HepG2 (cell line): Measurements from ENCODE around the gene HIBADH. TPM values are rescaled to one million over a fixed set of nuclear protein-coding genes. Genes with fewer than 3 reads are reported as not detected.

Experiments used
- AGO2 ChIP-seq: fragments of 200-400 bp; formaldehyde crosslinking; optimal IDR thresholded peaks from 2 replicates; pipeline ENCODE3; 2017; ENCODE audit warnings: mild to moderate bottlenecking, low read depth, low read length, moderate library complexity
- DPF2 ChIP-seq: sonication (generic); formaldehyde crosslinking; IDR thresholded peaks from 2 replicates; pipeline ENCODE4 v1.4.0; 2020; ENCODE audit warnings: mild to moderate bottlenecking, low read depth, missing genetic modification reagents, borderline replicate concordance
- ELK4 ChIP-seq: sonication (generic); formaldehyde crosslinking; IDR thresholded peaks from 2 replicates; pipeline ENCODE4 v1.9.0; 2021; ENCODE audit warnings: missing genetic modification reagents, borderline replicate concordance
- KAT7 ChIP-seq: IDR thresholded peaks from 2 replicates; pipeline ENCODE4 v1.6.1; 2018; ENCODE audit warnings: borderline replicate concordance, missing compliant biosample characterization
- KLF6 ChIP-seq: IDR thresholded peaks from 2 replicates; pipeline ENCODE4 v1.8.0; 2016; ENCODE audit warnings: missing biosample characterization, missing genetic modification reagents
- PPARG ChIP-seq: conservative IDR thresholded peaks from 2 replicates; pipeline ENCODE4 v1.6.1; 2016; ENCODE audit warnings: missing biosample characterization, missing genetic modification reagents
- RAD21 ChIP-seq: fragments of 450-650 bp; formaldehyde crosslinking; IDR thresholded peaks from 2 replicates; pipeline ENCODE4 v1.5.0; 2020; ENCODE audit warnings: mild to moderate bottlenecking
- SETDB1 ChIP-seq: sonication (generic); formaldehyde crosslinking; IDR thresholded peaks from 2 replicates; pipeline ENCODE4 v1.5.1; 2020; ENCODE audit warnings: missing genetic modification reagents, mild to moderate bottlenecking, borderline replicate concordance
- TRIM24 ChIP-seq: sonication (generic); formaldehyde crosslinking; IDR thresholded peaks from 2 replicates; pipeline ENCODE4 v1.8.0; 2022; ENCODE audit warnings: mild to moderate bottlenecking, missing genetic modification reagents
- U2AF2 ChIP-seq: fragments of 200-400 bp; formaldehyde crosslinking; IDR thresholded peaks from 2 replicates; pipeline ENCODE4 v1.6.1; 2017; ENCODE audit warnings: low read depth, mild to moderate bottlenecking, low read length
- ZBTB4 ChIP-seq: sonication (generic); formaldehyde crosslinking; IDR thresholded peaks from 2 replicates; pipeline ENCODE4 v1.4.0; 2020; ENCODE audit warnings: missing genetic modification reagents, mild to moderate bottlenecking, borderline replicate concordance
- ZNF431 ChIP-seq: sonication (generic); formaldehyde crosslinking; IDR thresholded peaks from 2 replicates; pipeline ENCODE4 v1.9.0; 2022; ENCODE audit warnings: missing genetic modification reagents, low read depth, mild to moderate bottlenecking, borderline replicate concordance
- ZNF44 ChIP-seq: sonication (generic); formaldehyde crosslinking; IDR thresholded peaks from 2 replicates; pipeline ENCODE4 v1.5.1; 2020; ENCODE audit warnings: mild to moderate bottlenecking, missing genetic modification reagents
- ZNF460 ChIP-seq: sonication (generic); formaldehyde crosslinking; IDR thresholded peaks from 2 replicates; pipeline ENCODE4 v1.5.1; 2020; ENCODE audit warnings: missing genetic modification reagents, mild to moderate bottlenecking, borderline replicate concordance
- ZNF572 ChIP-seq: sonication (generic); formaldehyde crosslinking; IDR thresholded peaks from 2 replicates; pipeline ENCODE4 v1.5.1; 2020; ENCODE audit warnings: mild to moderate bottlenecking, missing genetic modification reagents
- ZNF589 ChIP-seq: sonication (generic); formaldehyde crosslinking; conservative IDR thresholded peaks from 2 replicates; pipeline ENCODE4 v1.8.0; 2022; ENCODE audit warnings: mild to moderate bottlenecking, moderate library complexity, missing genetic modification reagents
- polyA plus RNA-seq, 8 experiments: library from polyadenylated mRNA; depleted of rRNA in 3 of 8; stranded (reverse) in 7 of 8; unstranded in 1 of 8; fragments of >200 nt; fragmentation: Illumina TruSeq in 4 of 8; extraction: Trizol in 4 of 8; gene quantifications; 2 replicates each; pipeline versions ENCODE4 v1.2.1 to v1.2.3, GENCODE V29; 2011 to 2016; ENCODE audit warnings: low read depth in 4 of 8, missing spikeins in 1 of 8, mixed read lengths in 1 of 8; ENCODE audit not compliant: insufficient read depth in 1 of 8
- total RNA-seq, 5 experiments: library from RNA; depleted of rRNA; stranded (reverse); fragments of >200 nt; fragmentation: Illumina TruSeq; extraction: Trizol; gene quantifications; 2 replicates each; pipeline ENCODE4 v1.2.3, GENCODE V29; 2016; ENCODE audit warnings: low read depth in 1 of 5
- TF ChIP-seq, protein P1 (sequence below): sonication (generic); formaldehyde crosslinking; IDR thresholded peaks from 2 replicates; pipeline ENCODE4 v1.4.0; 2020; ENCODE audit warnings: missing genetic modification reagents, borderline replicate concordance
- TF ChIP-seq, protein P2 (sequence below): IDR thresholded peaks from 2 replicates; pipeline ENCODE4 v1.6.1; 2016; ENCODE audit warnings: missing compliant biosample characterization, missing genetic modification reagents, borderline replicate concordance

The HIBADH gene
- total and polyA plus RNA-seq, 2 of the 13 experiments (the other 11 are each of a cell fraction or from before 2014, with no cell fraction given): 49.9 to 59.5 TPM

GRCh38 chr7:27662490-27663205 lies at the start of gene HIBADH (continued):
- TF ChIP-seq AGO2: peak; percentile 72
- TF ChIP-seq ZNF572 (CRISPR knock-in tag): no peak
- TF ChIP-seq ZNF589 (CRISPR knock-in tag): no peak
- TF ChIP-seq RAD21: no peak; the same call in 1 of the 2 replicates
- no peak for TF ChIP-seq SETDB1 (CRISPR knock-in tag)
- TF ChIP-seq U2AF2: no peak
- no peak for TF ChIP-seq DPF2
- TF ChIP-seq, protein P1, sequence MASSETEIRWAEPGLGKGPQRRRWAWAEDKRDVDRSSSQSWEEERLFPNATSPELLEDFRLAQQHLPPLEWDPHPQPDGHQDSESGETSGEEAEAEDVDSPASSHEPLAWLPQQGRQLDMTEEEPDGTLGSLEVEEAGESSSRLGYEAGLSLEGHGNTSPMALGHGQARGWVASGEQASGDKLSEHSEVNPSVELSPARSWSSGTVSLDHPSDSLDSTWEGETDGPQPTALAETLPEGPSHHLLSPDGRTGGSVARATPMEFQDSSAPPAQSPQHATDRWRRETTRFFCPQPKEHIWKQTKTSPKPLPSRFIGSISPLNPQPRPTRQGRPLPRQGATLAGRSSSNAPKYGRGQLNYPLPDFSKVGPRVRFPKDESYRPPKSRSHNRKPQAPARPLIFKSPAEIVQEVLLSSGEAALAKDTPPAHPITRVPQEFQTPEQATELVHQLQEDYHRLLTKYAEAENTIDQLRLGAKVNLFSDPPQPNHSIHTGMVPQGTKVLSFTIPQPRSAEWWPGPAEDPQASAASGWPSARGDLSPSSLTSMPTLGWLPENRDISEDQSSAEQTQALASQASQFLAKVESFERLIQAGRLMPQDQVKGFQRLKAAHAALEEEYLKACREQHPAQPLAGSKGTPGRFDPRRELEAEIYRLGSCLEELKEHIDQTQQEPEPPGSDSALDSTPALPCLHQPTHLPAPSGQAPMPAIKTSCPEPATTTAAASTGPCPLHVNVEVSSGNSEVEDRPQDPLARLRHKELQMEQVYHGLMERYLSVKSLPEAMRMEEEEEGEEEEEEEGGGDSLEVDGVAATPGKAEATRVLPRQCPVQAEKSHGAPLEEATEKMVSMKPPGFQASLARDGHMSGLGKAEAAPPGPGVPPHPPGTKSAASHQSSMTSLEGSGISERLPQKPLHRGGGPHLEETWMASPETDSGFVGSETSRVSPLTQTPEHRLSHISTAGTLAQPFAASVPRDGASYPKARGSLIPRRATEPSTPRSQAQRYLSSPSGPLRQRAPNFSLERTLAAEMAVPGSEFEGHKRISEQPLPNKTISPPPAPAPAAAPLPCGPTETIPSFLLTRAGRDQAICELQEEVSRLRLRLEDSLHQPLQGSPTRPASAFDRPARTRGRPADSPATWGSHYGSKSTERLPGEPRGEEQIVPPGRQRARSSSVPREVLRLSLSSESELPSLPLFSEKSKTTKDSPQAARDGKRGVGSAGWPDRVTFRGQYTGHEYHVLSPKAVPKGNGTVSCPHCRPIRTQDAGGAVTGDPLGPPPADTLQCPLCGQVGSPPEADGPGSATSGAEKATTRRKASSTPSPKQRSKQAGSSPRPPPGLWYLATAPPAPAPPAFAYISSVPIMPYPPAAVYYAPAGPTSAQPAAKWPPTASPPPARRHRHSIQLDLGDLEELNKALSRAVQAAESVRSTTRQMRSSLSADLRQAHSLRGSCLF (CRISPR knock-in tag): no peak
- no peak for TF ChIP-seq ZBTB4 (CRISPR knock-in tag)
- TF ChIP-seq ELK4 (CRISPR knock-in tag): no peak
- TF ChIP-seq KAT7 (CRISPR knock-in tag): peak; percentile 62
- peak; percentile 88 for TF ChIP-seq KLF6
- TF ChIP-seq PPARG (CRISPR knock-in tag): peak; percentile 39; the same call in 1 of the 2 replicates
- TF ChIP-seq, protein P2, sequence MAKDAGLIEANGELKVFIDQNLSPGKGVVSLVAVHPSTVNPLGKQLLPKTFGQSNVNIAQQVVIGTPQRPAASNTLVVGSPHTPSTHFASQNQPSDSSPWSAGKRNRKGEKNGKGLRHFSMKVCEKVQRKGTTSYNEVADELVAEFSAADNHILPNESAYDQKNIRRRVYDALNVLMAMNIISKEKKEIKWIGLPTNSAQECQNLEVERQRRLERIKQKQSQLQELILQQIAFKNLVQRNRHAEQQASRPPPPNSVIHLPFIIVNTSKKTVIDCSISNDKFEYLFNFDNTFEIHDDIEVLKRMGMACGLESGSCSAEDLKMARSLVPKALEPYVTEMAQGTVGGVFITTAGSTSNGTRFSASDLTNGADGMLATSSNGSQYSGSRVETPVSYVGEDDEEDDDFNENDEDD (CRISPR knock-in tag): peak; percentile 84
- no peak for TF ChIP-seq ZNF460 (CRISPR knock-in tag)
- TF ChIP-seq ZNF431 (CRISPR knock-in tag): no peak
- no peak for TF ChIP-seq ZNF44 (CRISPR knock-in tag)
- TF ChIP-seq TRIM24 (CRISPR knock-in tag): no peak
